Activated naive CD8-positive, alpha-beta T cell (primary cell): ENCODE results near the gene COPE.

Source experiments
- H3K27ac Mint-ChIP-seq: one replicate; pipeline ENCODE4 v1.8.0; 2021; ENCODE audit warnings: mixed read lengths
- H3K27me3 Mint-ChIP-seq: one replicate; pipeline ENCODE4 v1.8.0; 2021; ENCODE audit warnings: mixed read lengths
- H3K36me3 Mint-ChIP-seq: one replicate; pipeline ENCODE4 v1.8.0; 2021; ENCODE audit warnings: mixed read lengths
- H3K4me1 Mint-ChIP-seq: one replicate; pipeline ENCODE4 v1.8.0; 2021; ENCODE audit warnings: low read depth, mixed read lengths
- H3K4me3 Mint-ChIP-seq: one replicate; pipeline ENCODE4 v1.8.0; 2021; ENCODE audit warnings: mild to moderate bottlenecking, mixed read lengths
- H3K9me3 Mint-ChIP-seq: one replicate; pipeline ENCODE4 v1.8.0; 2021; ENCODE audit warnings: low read depth, mixed read lengths

The COPE gene

GRCh38 chr19:18875726-18876125, 43.5 kb downstream of the COPE start:
- Mint-ChIP-seq H3K9me3 (no peaks in the 10 kb centered on the region), H3K36me3 (peaks cover 3% of the 10 kb centered on the region), H3K27ac (no peak overlapping the region), H3K4me1 (peaks cover 9% of the 10 kb centered on the region), H3K4me3 (no peak overlapping the region), H3K27me3 (no peaks in the 10 kb centered on the region)

GRCh38 chr19:18871543-18871942, 47.6 kb downstream of the COPE start:
- no peak overlapping the region for H3K27ac Mint-ChIP-seq
- no peak overlapping the region for H3K4me3 Mint-ChIP-seq
- H3K4me1 Mint-ChIP-seq, result peaks cover 10% of the 10 kb centered on the region
- no peaks in the 10 kb centered on the region for H3K27me3 Mint-ChIP-seq
- peaks cover 3% of the 10 kb centered on the region for H3K36me3 Mint-ChIP-seq
- H3K9me3 Mint-ChIP-seq, result no peaks in the 10 kb centered on the region

- Mint-ChIP-seq H3K27ac (no peak overlapping the region), H3K27me3 (no peaks in the 10 kb centered on the region), H3K36me3 (peaks cover 3% of the 10 kb centered on the region), H3K4me1 (peaks cover 11% of the 10 kb centered on the region), H3K9me3 (no peaks in the 10 kb centered on the region), H3K4me3 (peak overlapping the region; percentile 61)
These were observed 48.5 kb downstream of the COPE start for GRCh38 chr19:18870531-18871172.

DNA sequence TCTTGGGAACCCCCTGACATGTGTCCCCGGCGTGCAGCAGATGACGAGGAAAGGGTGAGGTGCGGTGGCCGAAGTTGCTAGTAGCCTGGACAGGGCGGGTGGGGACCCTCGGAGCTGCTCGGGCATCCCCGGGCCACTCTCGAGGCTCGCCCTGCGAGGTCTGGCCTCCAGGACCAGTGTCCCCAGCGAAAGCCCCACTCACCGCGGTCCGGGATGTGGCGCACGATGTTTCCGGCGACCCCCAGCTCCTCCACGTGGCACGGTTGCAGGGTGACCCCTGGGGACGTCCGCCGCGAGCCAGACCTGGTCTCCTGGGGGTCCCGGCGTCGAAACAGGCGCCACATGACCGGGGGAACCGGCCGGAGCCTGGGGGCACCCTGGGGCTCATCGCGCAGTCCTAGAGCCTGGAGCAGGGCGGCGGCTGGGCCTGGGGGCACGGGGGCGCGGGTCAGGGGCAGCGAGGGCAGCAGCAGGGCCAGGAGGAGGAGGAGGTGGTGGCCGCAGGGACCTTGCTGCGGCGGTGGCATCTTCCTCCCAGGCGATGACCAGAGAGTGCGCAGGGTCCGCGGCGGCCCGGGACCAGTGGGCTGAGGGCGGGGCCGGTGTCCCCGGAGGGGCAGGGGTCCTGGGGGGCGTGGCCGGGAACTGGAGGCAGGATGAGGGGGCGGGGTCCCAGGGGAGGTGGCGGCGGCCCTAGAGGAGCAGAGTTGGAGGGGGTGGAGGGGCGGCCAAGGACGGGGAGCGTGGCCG, 49.2 kb downstream of the COPE start:
- H3K4me3 Mint-ChIP-seq, result no peak overlapping the region
- H3K36me3 Mint-ChIP-seq, result peaks cover 3% of the 10 kb centered on the region
- no peaks in the 10 kb centered on the region for H3K27me3 Mint-ChIP-seq
- peaks cover 11% of the 10 kb centered on the region for H3K4me1 Mint-ChIP-seq
- no peaks in the 10 kb centered on the region for H3K9me3 Mint-ChIP-seq
- H3K27ac Mint-ChIP-seq, result no peak overlapping the region

GRCh38 chr19:18869023-18869618, 50.1 kb downstream of the COPE start:
- Mint-ChIP-seq H3K27ac (no peak overlapping the region), H3K27me3 (no peaks in the 10 kb centered on the region), H3K4me1 (peaks cover 11% of the 10 kb centered on the region), H3K4me3 (no peak overlapping the region), H3K36me3 (no peaks in the 10 kb centered on the region), H3K9me3 (no peaks in the 10 kb centered on the region)

DNA sequence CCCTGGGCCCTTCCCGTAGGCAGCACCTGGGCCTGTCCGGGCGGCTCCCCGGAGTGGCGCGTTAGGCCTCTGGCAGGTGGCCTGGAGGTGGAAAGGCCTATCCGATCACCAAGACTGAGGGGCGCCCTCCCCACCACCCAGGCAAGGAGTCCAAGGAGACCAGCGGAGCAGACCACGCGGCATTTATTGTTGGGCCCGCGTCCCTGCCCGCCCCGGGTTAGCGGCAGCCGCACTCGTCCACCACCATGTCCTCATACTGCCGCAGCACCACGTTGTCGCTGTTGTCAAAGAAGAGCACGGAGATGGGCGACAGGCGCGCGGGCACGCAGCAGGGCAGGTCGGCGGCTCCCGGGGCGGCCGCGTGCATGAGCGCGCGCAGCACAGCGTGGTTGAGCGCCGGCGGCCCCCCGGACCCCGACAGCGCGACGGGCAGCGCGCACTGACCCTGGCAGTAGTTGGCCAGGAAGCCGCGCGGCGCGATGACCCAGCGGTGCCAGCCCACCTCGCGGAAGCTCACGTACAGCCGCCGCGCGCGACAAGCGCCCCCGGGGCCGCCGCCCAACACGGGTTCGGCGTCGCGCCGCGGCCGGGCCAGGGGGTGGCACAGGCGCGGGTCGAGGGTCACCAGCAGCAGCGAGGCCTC, 50.7 kb downstream of the COPE start:
- H3K9me3 Mint-ChIP-seq, result no peaks in the 10 kb centered on the region
- no peak overlapping the region for H3K4me3 Mint-ChIP-seq
- H3K27me3 Mint-ChIP-seq, result no peaks in the 10 kb centered on the region
- H3K4me1 Mint-ChIP-seq, result peaks cover 11% of the 10 kb centered on the region
- H3K36me3 Mint-ChIP-seq, result no peaks in the 10 kb centered on the region
- no peak overlapping the region for H3K27ac Mint-ChIP-seq

GRCh38 chr19:18867751-18868150, 51.4 kb downstream of the COPE start:
- no peak overlapping the region for H3K27ac Mint-ChIP-seq
- no peak overlapping the region for H3K4me3 Mint-ChIP-seq
- H3K9me3 Mint-ChIP-seq, result no peaks in the 10 kb centered on the region
- H3K4me1 Mint-ChIP-seq, result peaks cover 11% of the 10 kb centered on the region
- H3K27me3 Mint-ChIP-seq, result no peaks in the 10 kb centered on the region
- H3K36me3 Mint-ChIP-seq, result no peaks in the 10 kb centered on the region

DNA sequence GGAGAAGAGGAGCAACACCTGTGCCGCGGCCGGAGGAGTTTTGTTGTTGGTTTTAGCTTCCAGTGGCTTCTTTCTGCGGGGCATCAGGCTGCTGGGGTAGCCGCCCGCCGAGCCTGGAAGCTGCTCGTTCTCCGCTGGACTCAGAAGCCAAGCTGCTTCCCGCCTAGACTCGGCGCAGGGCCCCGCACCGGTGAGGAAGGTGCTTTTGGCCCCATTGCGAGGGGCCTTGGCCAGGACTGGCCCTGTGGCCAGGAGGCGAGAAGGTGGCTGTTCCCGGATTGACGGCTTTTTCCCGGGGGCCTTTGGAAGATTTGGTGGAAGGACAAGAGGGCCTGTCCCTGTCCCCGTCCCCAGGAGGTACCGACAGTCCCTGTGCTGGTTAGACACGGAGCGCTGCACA, 52.0 kb downstream of the COPE start:
- no peak overlapping the region for H3K4me3 Mint-ChIP-seq
- peaks cover 2% of the 10 kb centered on the region for H3K36me3 Mint-ChIP-seq
- H3K27ac Mint-ChIP-seq, result no peak overlapping the region
- no peaks in the 10 kb centered on the region for H3K9me3 Mint-ChIP-seq
- H3K27me3 Mint-ChIP-seq, result no peaks in the 10 kb centered on the region
- H3K4me1 Mint-ChIP-seq, result peaks cover 11% of the 10 kb centered on the region

DNA sequence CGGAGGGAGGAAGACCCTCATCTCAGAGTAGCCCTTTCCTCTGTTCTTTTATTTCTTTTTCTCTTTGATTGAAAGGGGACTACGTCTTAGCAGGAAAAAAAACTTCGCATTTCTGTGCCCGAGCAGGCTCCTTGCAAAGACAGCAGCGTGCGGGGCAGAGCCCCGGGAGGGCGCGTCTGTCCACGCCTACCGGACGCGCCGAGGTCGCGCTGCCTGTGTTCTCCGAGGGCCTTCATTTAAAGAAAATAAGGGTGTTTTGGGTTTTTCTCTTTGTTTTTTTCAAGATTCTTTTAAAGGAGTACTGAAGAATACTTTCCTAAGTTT, 52.4 kb downstream of the COPE start:
- no peak overlapping the region for H3K27ac Mint-ChIP-seq
- peaks cover 3% of the 10 kb centered on the region for H3K36me3 Mint-ChIP-seq
- no peak overlapping the region for H3K4me3 Mint-ChIP-seq
- peaks cover 8% of the 10 kb centered on the region for H3K4me1 Mint-ChIP-seq
- no peaks in the 10 kb centered on the region for H3K27me3 Mint-ChIP-seq
- H3K9me3 Mint-ChIP-seq, result no peaks in the 10 kb centered on the region

DNA sequence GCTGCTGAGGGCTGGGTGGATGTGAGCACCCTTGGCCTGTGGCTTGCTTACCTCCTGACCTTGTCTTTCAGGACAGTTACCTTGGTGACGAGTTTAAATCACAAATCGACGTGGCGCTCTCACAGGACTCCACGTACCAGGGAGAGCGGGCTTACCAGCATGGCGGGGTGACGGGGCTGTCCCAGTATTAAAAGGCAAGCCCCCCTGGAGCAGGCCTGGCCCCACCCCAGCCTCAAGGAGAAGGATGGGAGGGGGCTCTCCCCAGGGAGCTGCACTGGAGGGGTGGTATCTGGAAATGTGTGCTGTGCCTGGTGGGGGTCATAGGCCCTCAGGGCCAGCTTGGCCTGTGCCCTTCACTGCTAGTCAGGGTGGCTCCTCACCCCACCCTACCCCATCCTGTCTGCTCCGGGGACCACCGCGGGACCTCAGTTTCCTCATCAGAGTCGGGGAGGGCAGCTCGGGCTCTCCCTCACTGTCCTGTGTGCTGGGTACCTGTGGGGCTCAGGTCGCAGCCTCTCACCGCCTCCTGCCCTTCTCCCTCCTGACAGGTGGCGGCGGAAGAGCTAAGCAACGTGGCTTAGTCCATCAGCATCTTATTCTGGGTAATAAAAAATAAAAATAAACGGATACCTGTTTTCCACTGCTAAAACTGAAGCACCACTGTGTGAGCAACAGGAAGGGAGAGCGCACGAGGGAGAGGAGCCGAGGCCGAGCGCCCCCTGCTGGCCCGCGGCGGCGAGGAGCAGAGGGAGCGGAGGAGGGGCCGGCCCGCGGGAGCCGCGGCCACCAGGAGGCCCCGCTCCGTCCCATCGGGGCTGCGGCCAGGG, 53.0 kb downstream of the COPE start:
- Mint-ChIP-seq H3K27ac (no peak overlapping the region), H3K4me1 (peaks cover 5% of the 10 kb centered on the region), H3K9me3 (no peaks in the 10 kb centered on the region), H3K27me3 (no peaks in the 10 kb centered on the region), H3K36me3 (peaks cover 3% of the 10 kb centered on the region), H3K4me3 (no peak overlapping the region)

GRCh38 chr19:18865106-18865972, 53.8 kb downstream of the COPE start:
- H3K4me1 Mint-ChIP-seq, result peaks cover 1% of the 10 kb centered on the region

GRCh38 chr19:18863843-18864362, 55.3 kb downstream of the COPE start:
- Mint-ChIP-seq H3K4me3 (no peak overlapping the region), H3K4me1 (peaks cover 1% of the 10 kb centered on the region), H3K36me3 (peaks cover 3% of the 10 kb centered on the region), H3K9me3 (no peaks in the 10 kb centered on the region), H3K27ac (no peak overlapping the region), H3K27me3 (no peaks in the 10 kb centered on the region)

More at GRCh38 chr19:18865106-18865972, 53.8 kb downstream of the COPE start:
- Mint-ChIP-seq H3K27ac (no peak overlapping the region), H3K36me3 (peaks cover 3% of the 10 kb centered on the region), H3K27me3 (no peaks in the 10 kb centered on the region), H3K9me3 (no peaks in the 10 kb centered on the region), H3K4me3 (no peak overlapping the region)

- Mint-ChIP-seq H3K27me3 (no peaks in the 10 kb centered on the region), H3K4me3 (no peak overlapping the region), H3K36me3 (peaks cover 3% of the 10 kb centered on the region), H3K27ac (no peak overlapping the region), H3K9me3 (no peaks in the 10 kb centered on the region), H3K4me1 (peaks cover 1% of the 10 kb centered on the region)
These were observed 56.0 kb downstream of the COPE start for GRCh38 chr19:18862976-18863842.
